ENCODE data around the gene HOXD8.

- TF ChIP-seq CTCF (IDR thresholded peaks at IDR 0.05) (no peak), POLR2A (IDR thresholded peaks at IDR 0.05) (no peak)
Measured at GRCh38 chr2:176117162-176117822, 12.2 kb upstream of the HOXD8 start.
